Stomach (tissue), 9 donors: ENCODE data around the gene CPB2. TPM values are rescaled to one million over a fixed set of nuclear protein-coding genes. Genes with fewer than 3 reads are reported as not detected.
A peak's percentile ranks its signal among the peaks of the same experiment; 100 is the strongest.

Experiments
- DNase-seq, 2 donors: peaks; one replicate each; pipeline versions ENCODE4 v3.0.0 to v3.0.0-alpha.2; 2013 to 2019
- H3K27ac ChIP-seq, 5 donors: fragments of 200-600 bp in 4 of 5; sonication (generic) in 4 of 5; one replicate each; pipeline ENCODE4 v1.5.1; 2013 to 2019; ENCODE audit warnings: mild to moderate bottlenecking in 1 of 5, moderate library complexity in 1 of 5
- H3K27me3 ChIP-seq, 3 donors: fragments of 200-600 bp; sonication (generic); one replicate each; pipeline ENCODE4 v1.5.1; 2017 to 2019; ENCODE audit warnings: mixed run types in 1 of 3
- H3K36me3 ChIP-seq, 4 donors: fragments of 200-600 bp; sonication (generic); 1 replicate in 3 of 4; 2 replicates in 1 of 4; pipeline ENCODE4 v1.5.1; 2016 to 2019
- H3K4me1 ChIP-seq, 4 donors: fragments of 200-600 bp; sonication (generic); one replicate each; pipeline ENCODE4 v1.5.1; 2016 to 2019
- H3K4me3 ChIP-seq, 4 donors: fragments of 200-600 bp; sonication (generic) in 3 of 4; one replicate each; pipeline ENCODE4 v1.5.1; 2016 to 2019; ENCODE audit warnings: mild to moderate bottlenecking in 1 of 4
- H3K9me3 ChIP-seq, 4 donors: fragments of 200-600 bp; sonication (generic); one replicate each; pipeline ENCODE4 v1.5.1; 2016 to 2019
- EP300 ChIP-seq: sonication (generic); formaldehyde crosslinking; IDR thresholded peaks from one replicate; pipeline ENCODE4 v1.6.1; 2017; ENCODE audit warnings: antibody characterized with exemption
- POLR2A ChIP-seq, 4 donors: fragments of 450-650 bp; IDR thresholded peaks; one replicate each; pipeline ENCODE4 v1.6.1; 2016; ENCODE audit warnings: antibody characterized with exemption in 4 of 4, control low read depth in 2 of 4, mild to moderate bottlenecking in 1 of 4, moderate library complexity in 1 of 4
- POLR2AphosphoS5 ChIP-seq, 3 donors: sonication (generic); formaldehyde crosslinking; IDR thresholded peaks; one replicate each; pipeline ENCODE4 v1.6.1; 2016; ENCODE audit warnings: antibody characterized with exemption in 3 of 3
- WGBS, 5 donors: extraction: QIAGEN DNeasy Blood & Tissue Kit in 3 of 5; methylation state at CpG; one replicate each; pipeline versions ENCODE4 v1.1.5 to v1.1.7; 2013 to 2018; 5-methylcytosine and 5-hydroxymethylcytosine counted together
- intact Hi-C: fragments of 100-400 bp; cut with DNase I; formaldehyde crosslinking; loops from one replicate; pipeline ENCODE4 v1.15.1; 2023; ENCODE audit warnings: low total_unique reads
- polyA plus RNA-seq, 3 donors: library from polyadenylated mRNA; stranded (reverse); fragments of 200-250 nt; gene quantifications; one replicate each; pipeline ENCODE4 v1.2.3, GENCODE V29; 2013
- total RNA-seq, 5 donors: library from RNA; depleted of rRNA; stranded (reverse); fragments of >200 nt; gene quantifications; one replicate each; pipeline versions ENCODE4 v1.1.0 to v1.2.3, GENCODE V29; 2014 to 2016
- TF ChIP-seq, protein P1 (sequence below), 7 experiments: fragments of 450-650 bp in 4 of 7; fragments of 200-600 bp in 3 of 7; sonication (generic) in 3 of 7; IDR thresholded peaks; one replicate each; pipeline ENCODE4 v1.5.1; 2016 to 2019; ENCODE audit warnings: antibody characterized with exemption in 7 of 7, control low read depth in 2 of 7, mild to moderate bottlenecking in 1 of 7
- donor health status: healthy with polysubstance abuse.
- donor health status: Bipolar disorder and iron deficiency.
- donor health status: healthy.

CPB2 gene
- total and polyA plus RNA-seq, 8 donors, result 0.37 to 2.2 TPM; not detected in 6

DNA sequence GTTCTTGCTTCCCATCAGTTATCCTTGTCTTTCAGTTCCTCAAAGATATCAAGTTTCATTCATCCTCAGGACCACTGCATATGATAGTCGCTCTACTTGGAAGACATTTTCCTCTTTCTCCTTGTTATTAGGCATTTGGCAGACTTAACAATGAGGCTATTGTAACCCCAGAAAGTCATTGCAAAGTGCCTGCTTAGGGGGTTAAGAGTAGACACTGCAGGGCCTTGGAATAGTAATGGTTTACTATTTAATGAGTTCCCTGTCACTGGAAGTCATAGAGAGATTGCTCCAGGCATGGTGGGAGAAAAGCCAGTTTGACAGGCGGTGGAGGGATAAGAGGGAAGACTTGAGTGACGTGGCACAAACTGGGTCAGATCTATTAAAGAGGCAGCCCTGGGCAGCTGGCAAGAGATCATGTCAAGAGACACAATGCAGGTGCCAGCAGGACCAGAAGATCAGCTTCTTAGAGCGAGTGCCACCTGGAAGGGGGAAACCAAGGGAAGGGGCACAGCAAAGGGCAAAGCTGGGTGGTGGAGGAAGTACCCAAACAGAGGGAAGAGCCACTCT is 16.8 kb upstream of the CPB2 start:
- Histone ChIP-seq H3K4me3 (no peak overlapping the region), H3K27me3 (no peaks in the 10 kb centered on the region), H3K9me3 (no peaks in the 10 kb centered on the region), H3K4me1 (no peaks in the 10 kb centered on the region), H3K36me3 (peaks cover 0 to 3% (median 0%) of the 10 kb centered on the region in 4 donors), H3K27ac (no peak overlapping the region)
- WGBS, 5 donors, result 60 to 76% (median 69%) methylated on average over 4 of the region's 4 CpGs
- TF ChIP-seq, protein P1, sequence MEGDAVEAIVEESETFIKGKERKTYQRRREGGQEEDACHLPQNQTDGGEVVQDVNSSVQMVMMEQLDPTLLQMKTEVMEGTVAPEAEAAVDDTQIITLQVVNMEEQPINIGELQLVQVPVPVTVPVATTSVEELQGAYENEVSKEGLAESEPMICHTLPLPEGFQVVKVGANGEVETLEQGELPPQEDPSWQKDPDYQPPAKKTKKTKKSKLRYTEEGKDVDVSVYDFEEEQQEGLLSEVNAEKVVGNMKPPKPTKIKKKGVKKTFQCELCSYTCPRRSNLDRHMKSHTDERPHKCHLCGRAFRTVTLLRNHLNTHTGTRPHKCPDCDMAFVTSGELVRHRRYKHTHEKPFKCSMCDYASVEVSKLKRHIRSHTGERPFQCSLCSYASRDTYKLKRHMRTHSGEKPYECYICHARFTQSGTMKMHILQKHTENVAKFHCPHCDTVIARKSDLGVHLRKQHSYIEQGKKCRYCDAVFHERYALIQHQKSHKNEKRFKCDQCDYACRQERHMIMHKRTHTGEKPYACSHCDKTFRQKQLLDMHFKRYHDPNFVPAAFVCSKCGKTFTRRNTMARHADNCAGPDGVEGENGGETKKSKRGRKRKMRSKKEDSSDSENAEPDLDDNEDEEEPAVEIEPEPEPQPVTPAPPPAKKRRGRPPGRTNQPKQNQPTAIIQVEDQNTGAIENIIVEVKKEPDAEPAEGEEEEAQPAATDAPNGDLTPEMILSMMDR (IDR thresholded peaks at IDR 0.05), result no peak
- TF ChIP-seq POLR2AphosphoS5 (IDR thresholded peaks at IDR 0.05), result no peak
- TF ChIP-seq POLR2A (IDR thresholded peaks at IDR 0.05), result no peak
- TF ChIP-seq EP300, result no peak
- intact Hi-C loops, result no loop called here
- no peak for DNase-seq

DNA sequence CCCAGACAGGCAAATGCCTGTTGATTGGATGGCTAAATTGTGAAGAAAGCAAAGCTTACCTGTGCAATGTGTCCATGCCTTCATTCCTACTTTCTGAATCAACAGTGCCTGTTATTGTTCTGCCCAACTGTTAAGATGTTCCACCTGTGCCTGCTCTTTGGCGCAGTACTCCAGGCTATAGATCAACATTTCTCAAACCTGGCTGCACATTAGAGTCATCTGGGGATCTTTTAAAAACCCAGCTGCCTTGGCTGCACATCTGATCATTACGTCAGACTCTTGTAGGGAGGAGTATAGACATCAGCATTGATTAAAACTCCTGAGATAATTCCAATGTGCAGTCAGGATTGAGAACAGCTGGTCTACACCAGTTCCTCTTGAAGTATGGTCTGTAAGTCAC is 16.2 kb upstream of the CPB2 start:
- no peaks in the 10 kb centered on the region for H3K36me3 ChIP-seq
- no peaks in the 10 kb centered on the region for H3K27me3 ChIP-seq
- intact Hi-C loops, result no loop called here
- TF ChIP-seq, protein P1 (IDR thresholded peaks at IDR 0.05), result no peak
- 68 to 92% (median 90%) methylated on average over 2 of the region's 2 CpGs for WGBS, 5 donors
- peak in 1 of 2 donors; percentile 34 for DNase-seq
- H3K4me1 ChIP-seq, result no peaks in the 10 kb centered on the region
- H3K4me3 ChIP-seq, result no peak overlapping the region
- H3K27ac ChIP-seq, result no peak overlapping the region
- H3K9me3 ChIP-seq, result no peaks in the 10 kb centered on the region

DNA sequence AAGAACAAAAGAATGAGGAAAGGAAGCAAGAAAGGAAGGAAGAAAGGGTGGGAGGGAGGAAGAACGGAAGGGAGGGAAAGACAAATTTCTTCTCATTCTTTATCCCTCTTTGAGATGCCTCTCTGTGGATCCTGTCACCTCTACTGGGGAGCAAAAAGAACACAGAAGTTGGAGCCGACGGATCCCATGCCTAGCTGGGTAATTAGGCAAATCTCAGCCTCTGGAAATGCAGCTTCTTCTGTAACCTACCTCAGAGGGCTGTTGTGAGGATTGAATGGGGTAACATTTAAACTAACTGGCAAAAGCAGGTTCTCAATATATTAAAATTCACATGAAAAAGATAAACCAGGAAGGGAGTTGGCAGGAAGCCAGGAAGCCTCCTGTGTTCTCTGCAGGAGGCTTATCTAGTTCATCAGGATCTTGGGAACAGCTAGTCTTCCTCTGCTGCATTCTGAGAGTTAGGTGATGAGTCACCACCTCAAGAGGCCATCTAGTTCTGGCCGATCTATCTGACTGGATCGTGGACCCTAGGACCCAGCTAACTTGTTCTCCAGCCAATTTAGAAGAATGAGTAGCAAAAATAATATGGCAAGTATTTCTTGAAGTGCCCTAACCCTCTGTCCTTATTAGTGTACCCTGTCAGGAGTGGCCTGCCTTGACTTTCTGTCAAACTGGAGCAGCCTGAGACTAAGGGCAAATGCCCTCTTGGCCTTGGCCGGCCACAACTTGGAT is 15.2 kb upstream of the CPB2 start:
- Histone ChIP-seq H3K4me3 (no peak overlapping the region), H3K4me1 (no peaks in the 10 kb centered on the region), H3K27me3 (no peaks in the 10 kb centered on the region), H3K27ac (no peak overlapping the region), H3K36me3 (no peaks in the 10 kb centered on the region), H3K9me3 (no peaks in the 10 kb centered on the region)
- DNase-seq, result peak in 1 of 2 donors; percentile 25
- 50 to 65% (median 63%) methylated on average over 6 of the region's 6 CpGs for WGBS, 5 donors
- intact Hi-C loops, result no loop called here
- TF ChIP-seq POLR2AphosphoS5 (IDR thresholded peaks at IDR 0.05) (no peak), POLR2A (IDR thresholded peaks at IDR 0.05) (no peak), EP300 (no peak)
- TF ChIP-seq, protein P1 (IDR thresholded peaks at IDR 0.05), result no peak

DNA sequence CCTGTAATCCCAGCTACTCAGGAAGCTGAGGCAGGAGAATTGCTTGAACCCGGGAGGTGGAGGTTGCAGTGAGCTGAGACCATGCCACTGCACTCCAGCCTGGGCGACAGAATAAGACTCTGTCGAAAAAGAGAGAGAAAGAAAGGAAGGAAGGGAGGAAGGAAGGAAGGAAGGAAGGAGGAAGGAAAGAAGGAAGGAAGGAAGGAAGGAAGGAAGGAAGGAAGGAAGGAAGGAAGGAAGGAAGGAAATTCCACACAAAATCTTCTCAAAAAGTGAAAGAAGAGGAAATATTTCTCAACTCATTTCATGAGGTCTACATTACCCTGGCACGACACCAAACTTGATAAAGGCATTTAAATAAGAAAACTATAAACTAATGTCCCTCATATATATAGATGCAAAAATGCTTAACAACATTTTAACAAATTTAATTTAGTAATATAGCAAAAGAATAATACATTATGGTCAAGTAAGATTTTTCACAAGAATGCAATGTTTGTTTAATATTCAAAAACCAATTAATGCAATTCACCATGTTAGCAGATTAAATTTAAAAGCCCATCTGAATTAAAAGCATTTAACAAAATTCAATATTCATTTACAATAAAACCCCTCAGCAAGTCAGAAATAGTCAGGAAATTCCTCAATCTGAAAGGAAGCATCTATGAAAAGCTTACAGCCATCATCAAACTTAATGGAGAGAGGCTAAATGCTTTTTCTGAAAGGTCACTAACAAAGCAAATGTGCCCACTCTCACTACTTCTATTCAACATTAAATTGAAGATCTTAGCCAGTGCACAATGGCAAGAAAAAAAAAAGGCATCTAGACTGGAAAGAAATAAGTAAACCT is 12.0 kb upstream of the CPB2 start:
- H3K27me3 ChIP-seq, result no peaks in the 10 kb centered on the region
- no peak for DNase-seq
- H3K9me3 ChIP-seq, result no peaks in the 10 kb centered on the region
- TF ChIP-seq EP300, result no peak
- no peak for TF ChIP-seq POLR2A (IDR thresholded peaks at IDR 0.05)
- TF ChIP-seq POLR2AphosphoS5 (IDR thresholded peaks at IDR 0.05), result no peak
- TF ChIP-seq, protein P1 (IDR thresholded peaks at IDR 0.05), result no peak
- no peaks in the 10 kb centered on the region for H3K36me3 ChIP-seq
- no peak overlapping the region for H3K27ac ChIP-seq
- intact Hi-C loops, result no loop called here
- H3K4me3 ChIP-seq, result no peak overlapping the region
- no peaks in the 10 kb centered on the region for H3K4me1 ChIP-seq
- WGBS, 5 donors, result 78 to 94% (median 91%) methylated on average over 4 of the region's 4 CpGs
